GM10248 (cell line): Measurements from ENCODE around the gene SUPT4H1.

ENCODE experiments used
- CTCF ChIA-PET: fragments of 300-600 bp; sonication (Branson Sonifier 250); formaldehyde crosslinking; extraction: SDS; loops from one replicate; lab custom pipeline; 2021; ENCODE audit warnings: antibody characterized with exemption; lab: Yijun Ruan, JAX
- POLR2A ChIA-PET: fragments of 350-650 bp; sonication (Branson Sonifier 250); formaldehyde crosslinking; extraction: SDS; loops from one replicate; lab custom pipeline; 2020; ENCODE audit warnings: antibody characterized with exemption; lab: Yijun Ruan, JAX
- DNase-seq: peaks from one replicate; pipeline ENCODE4 v3.0.0; 2012; ENCODE audit errors: extremely low spot score
- TF ChIP-seq, protein P1 (sequence below): IDR thresholded peaks from 2 replicates; pipeline ENCODE4 v1.5.1; 2012; ENCODE audit warnings: mild to moderate bottlenecking, low read depth; ENCODE audit errors: extremely low read depth, missing control alignments, control extremely low read depth

Gene SUPT4H1

GRCh38 chr17:58377661-58378060, 25.7 kb upstream of the SUPT4H1 start:
- TF ChIP-seq, protein P1, sequence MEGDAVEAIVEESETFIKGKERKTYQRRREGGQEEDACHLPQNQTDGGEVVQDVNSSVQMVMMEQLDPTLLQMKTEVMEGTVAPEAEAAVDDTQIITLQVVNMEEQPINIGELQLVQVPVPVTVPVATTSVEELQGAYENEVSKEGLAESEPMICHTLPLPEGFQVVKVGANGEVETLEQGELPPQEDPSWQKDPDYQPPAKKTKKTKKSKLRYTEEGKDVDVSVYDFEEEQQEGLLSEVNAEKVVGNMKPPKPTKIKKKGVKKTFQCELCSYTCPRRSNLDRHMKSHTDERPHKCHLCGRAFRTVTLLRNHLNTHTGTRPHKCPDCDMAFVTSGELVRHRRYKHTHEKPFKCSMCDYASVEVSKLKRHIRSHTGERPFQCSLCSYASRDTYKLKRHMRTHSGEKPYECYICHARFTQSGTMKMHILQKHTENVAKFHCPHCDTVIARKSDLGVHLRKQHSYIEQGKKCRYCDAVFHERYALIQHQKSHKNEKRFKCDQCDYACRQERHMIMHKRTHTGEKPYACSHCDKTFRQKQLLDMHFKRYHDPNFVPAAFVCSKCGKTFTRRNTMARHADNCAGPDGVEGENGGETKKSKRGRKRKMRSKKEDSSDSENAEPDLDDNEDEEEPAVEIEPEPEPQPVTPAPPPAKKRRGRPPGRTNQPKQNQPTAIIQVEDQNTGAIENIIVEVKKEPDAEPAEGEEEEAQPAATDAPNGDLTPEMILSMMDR: no peak
- POLR2A ChIA-PET: no interaction called here
- CTCF ChIA-PET: interaction anchor here (0.9 to 4.0 kb wide), 4 partner anchors 15 to 128 kb away, joined by 3 to 13 read pairs (median 4); no protein-coding TSS in a partner anchor
- no peak for DNase-seq

DNA sequence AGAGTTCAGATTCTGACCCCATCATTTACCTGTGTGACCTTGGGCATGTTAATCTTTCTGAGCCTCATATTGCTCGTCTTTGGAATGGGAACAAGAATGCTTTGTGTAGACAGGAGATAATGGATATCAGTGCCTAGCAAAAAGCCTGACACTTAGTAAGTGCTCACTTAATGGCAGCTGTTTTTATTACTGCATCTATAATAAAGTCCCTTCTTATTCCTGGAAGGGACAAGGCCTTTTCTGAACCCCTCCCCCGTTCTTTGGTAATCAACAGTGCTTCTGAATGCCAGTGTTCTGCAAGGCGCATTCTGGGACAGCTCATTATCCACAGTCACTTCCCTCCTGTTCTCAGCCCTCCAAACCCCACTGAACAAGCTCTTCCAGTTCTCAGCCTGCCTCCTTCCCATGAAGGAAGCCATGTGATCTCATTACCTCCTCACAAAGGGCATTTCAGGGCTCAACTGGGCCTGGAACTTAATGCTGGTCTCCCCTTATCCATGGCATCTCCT, 25.1 kb upstream of the SUPT4H1 start:
- TF ChIP-seq, protein P1: no peak
- POLR2A ChIA-PET: no interaction called here
- no peak for DNase-seq
- CTCF ChIA-PET: interaction anchor here (1.3 to 4.0 kb wide), 3 partner anchors 14 to 128 kb away, joined by 3 to 13 read pairs (median 5); no protein-coding TSS in a partner anchor

DNA sequence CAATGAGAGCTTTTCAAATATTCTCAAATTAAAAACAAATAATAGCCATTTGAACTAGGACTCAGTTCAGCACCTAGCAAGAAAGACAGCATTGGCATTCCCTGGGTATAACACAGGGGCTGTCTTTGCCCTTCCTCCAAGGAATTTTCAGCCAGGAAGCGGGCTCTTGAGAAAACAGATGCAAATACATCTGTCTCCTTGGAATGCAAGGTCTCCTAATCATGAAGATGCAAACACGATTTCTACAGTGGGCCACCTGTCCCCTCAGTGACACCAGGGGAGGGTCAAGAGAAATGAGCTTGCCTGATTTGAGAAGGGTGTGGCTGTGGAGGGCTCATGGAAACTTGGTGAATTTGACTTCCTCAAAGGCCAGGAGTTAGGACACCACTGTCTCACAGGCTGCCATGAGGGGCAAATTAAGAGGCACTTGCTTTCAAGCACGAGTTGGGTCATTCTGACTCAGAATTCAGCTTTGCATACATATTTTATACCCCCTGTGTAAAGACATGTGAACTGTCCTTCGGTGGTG, 24.5 kb upstream of the SUPT4H1 start:
- no peak for DNase-seq
- TF ChIP-seq, protein P1: no peak
- CTCF ChIA-PET: interaction anchor here (2.0 kb wide), 1 partner anchor 127 kb away, joined by 5 read pairs; no protein-coding TSS in a partner anchor
- POLR2A ChIA-PET: no interaction called here

GRCh38 chr17:58375811-58376210, 23.8 kb upstream of the SUPT4H1 start:
- TF ChIP-seq, protein P1: no peak
- ChIA-PET POLR2A (no interaction called here), CTCF (interaction anchor here (2.0 kb wide), 1 partner anchor 126 kb away, joined by 5 read pairs; no protein-coding TSS in a partner anchor)
- DNase-seq: no peak

GRCh38 chr17:58375256-58375655, 23.3 kb upstream of the SUPT4H1 start:
- ChIA-PET POLR2A (no interaction called here), CTCF (interaction anchor here (1.0 kb wide), 1 partner anchor 11 kb away, joined by 4 read pairs; no protein-coding TSS in a partner anchor)
- TF ChIP-seq, protein P1: no peak
- no peak for DNase-seq

DNA sequence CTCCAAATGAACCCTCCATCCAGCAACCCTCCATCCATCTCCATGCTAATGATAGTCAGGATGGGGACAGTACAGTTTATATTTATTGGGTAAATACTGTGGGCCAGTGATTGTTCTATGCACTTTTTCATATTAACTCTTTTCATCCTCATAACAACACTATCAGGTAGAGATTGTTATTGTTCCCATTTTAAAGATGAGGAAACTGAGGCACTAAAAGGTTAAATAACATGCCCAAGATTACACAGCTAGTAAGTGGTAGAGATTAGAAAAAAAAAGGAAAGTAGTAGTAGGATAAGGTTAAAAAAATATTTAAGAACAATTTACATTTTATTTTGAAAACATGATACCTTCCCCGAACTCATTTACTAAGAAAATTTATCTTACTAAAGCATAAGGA, 21.9 kb upstream of the SUPT4H1 start:
- TF ChIP-seq, protein P1: no peak
- POLR2A ChIA-PET: no interaction called here
- no peak for DNase-seq
- CTCF ChIA-PET: interaction anchor here (2.7 to 3.1 kb wide), 2 partner anchors 8 to 11 kb away, joined by 11 to 13 read pairs; no protein-coding TSS in a partner anchor
